Lung (tissue), 12 donors: ENCODE data around the gene DNAL4. TPM values are rescaled to one million over a fixed set of nuclear protein-coding genes. Genes with fewer than 3 reads are reported as not detected.
"Not testable (repeated sequence)": the region's sequence is repeated elsewhere in the genome, so short reads cannot be mapped to it uniquely, and the experiment has no call there.

Experiments
- ATAC-seq: fragments of 200-7000 bp; cut with Tn5 transposase; one replicate; pipeline ENCODE4 v1.9.1; 2020; ENCODE audit warnings: moderate number of reproducible peaks; ENCODE audit not compliant: insufficient read depth, low FRiP score
- DNase-seq, 3 donors: peaks; one replicate each; pipeline ENCODE4 v3.0.0-alpha.2; 2013 to 2017
- H3K27ac ChIP-seq, 2 donors: one replicate each; pipeline ENCODE4 v1.5.1; 2013; ENCODE audit warnings: mild to moderate bottlenecking in 2 of 2, moderate library complexity in 2 of 2, control low read depth in 1 of 2, inconsistent platforms in 1 of 2, low read depth in 1 of 2, low read length in 1 of 2
- H3K27me3 ChIP-seq, 3 donors: one replicate each; pipeline ENCODE4 v1.5.1; 2013; ENCODE audit warnings: low read length in 2 of 3; ENCODE audit not compliant: control insufficient read depth in 3 of 3, insufficient read depth in 3 of 3
- H3K36me3 ChIP-seq, 4 donors: one replicate each; pipeline ENCODE4 v1.5.1; 2013; ENCODE audit warnings: low read length in 4 of 4, mild to moderate bottlenecking in 1 of 4, moderate library complexity in 1 of 4; ENCODE audit not compliant: control insufficient read depth in 4 of 4, insufficient read depth in 4 of 4
- H3K4me1 ChIP-seq, 5 donors: one replicate each; pipeline ENCODE4 v1.5.1; 2013; ENCODE audit warnings: low read length in 5 of 5, mild to moderate bottlenecking in 2 of 5, moderate library complexity in 1 of 5; ENCODE audit not compliant: control insufficient read depth in 5 of 5, insufficient read depth in 5 of 5
- H3K4me3 ChIP-seq: one replicate; pipeline ENCODE4 v1.5.1; 2013; ENCODE audit warnings: mild to moderate bottlenecking, control low read depth, moderate library complexity
- H3K9ac ChIP-seq, 2 donors: one replicate each; pipeline ENCODE4 v1.5.1; 2013; ENCODE audit warnings: low read length in 2 of 2, control low read depth in 1 of 2; ENCODE audit not compliant: insufficient read depth in 1 of 2
- H3K9me3 ChIP-seq, 4 donors: one replicate each; pipeline ENCODE4 v1.5.1; 2013; ENCODE audit warnings: low read length in 3 of 4, mild to moderate bottlenecking in 1 of 4, moderate library complexity in 1 of 4; ENCODE audit not compliant: control insufficient read depth in 4 of 4, insufficient read depth in 3 of 4
- WGBS, 2 donors: extraction: QIAGEN DNeasy Blood & Tissue Kit; methylation state at CpG; one replicate each; pipeline ENCODE4 v1.1.7; 2013; 5-methylcytosine and 5-hydroxymethylcytosine counted together
- polyA plus RNA-seq, 2 donors: library from polyadenylated mRNA; stranded (reverse); fragments of 200-250 nt; gene quantifications; one replicate each; pipeline ENCODE4 v1.2.1, GENCODE V29; 2013
- total RNA-seq, 2 donors: library from RNA; depleted of rRNA in 1 of 2; stranded (reverse); fragments of >200 nt in 1 of 2; gene quantifications; one replicate each; pipeline ENCODE4 v1.2.1, GENCODE V29; 2014 to 2021
- TF ChIP-seq, protein P1 (sequence below): IDR thresholded peaks from 2 replicates; pipeline ENCODE4 v1.5.1; 2012; ENCODE audit warnings: mild to moderate bottlenecking; ENCODE audit errors: control extremely low read depth, extremely low read depth
- donor health status: control.
- donor health status: control.
- donor health status: Bipolar disorder and iron deficiency.
- donor health status: healthy.
- donor health status: DM: yes; HTN: yes; CAD: no.

Gene DNAL4
- total and polyA plus RNA-seq, 4 donors, result 22.2 to 29.0 (median 26.3) TPM

GRCh38 chr22:38815842-38816241 lies 21.9 kb upstream of the DNAL4 start:
- peaks cover 0 to 7% (median 3%) of the 10 kb centered on the region in 3 donors for H3K27me3 ChIP-seq
- no peak overlapping the region for H3K27ac ChIP-seq
- H3K9ac ChIP-seq, result no peak overlapping the region
- H3K9me3 ChIP-seq, result no peaks in the 10 kb centered on the region
- no peak overlapping the region for H3K4me3 ChIP-seq
- TF ChIP-seq, protein P1, sequence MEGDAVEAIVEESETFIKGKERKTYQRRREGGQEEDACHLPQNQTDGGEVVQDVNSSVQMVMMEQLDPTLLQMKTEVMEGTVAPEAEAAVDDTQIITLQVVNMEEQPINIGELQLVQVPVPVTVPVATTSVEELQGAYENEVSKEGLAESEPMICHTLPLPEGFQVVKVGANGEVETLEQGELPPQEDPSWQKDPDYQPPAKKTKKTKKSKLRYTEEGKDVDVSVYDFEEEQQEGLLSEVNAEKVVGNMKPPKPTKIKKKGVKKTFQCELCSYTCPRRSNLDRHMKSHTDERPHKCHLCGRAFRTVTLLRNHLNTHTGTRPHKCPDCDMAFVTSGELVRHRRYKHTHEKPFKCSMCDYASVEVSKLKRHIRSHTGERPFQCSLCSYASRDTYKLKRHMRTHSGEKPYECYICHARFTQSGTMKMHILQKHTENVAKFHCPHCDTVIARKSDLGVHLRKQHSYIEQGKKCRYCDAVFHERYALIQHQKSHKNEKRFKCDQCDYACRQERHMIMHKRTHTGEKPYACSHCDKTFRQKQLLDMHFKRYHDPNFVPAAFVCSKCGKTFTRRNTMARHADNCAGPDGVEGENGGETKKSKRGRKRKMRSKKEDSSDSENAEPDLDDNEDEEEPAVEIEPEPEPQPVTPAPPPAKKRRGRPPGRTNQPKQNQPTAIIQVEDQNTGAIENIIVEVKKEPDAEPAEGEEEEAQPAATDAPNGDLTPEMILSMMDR, result no peak
- no peak for DNase-seq
- 41 to 62% methylated on average over 1 of the region's 1 CpG for WGBS, 2 donors
- no peaks in the 10 kb centered on the region for H3K4me1 ChIP-seq
- no peaks in the 10 kb centered on the region for H3K36me3 ChIP-seq
- no peak for ATAC-seq

- H3K36me3 ChIP-seq, result no peaks in the 10 kb centered on the region
- no peak overlapping the region for H3K4me3 ChIP-seq
- 81 to 88% methylated on average over 2 of the region's 2 CpGs for WGBS, 2 donors
Observed at GRCh38 chr22:38811241-38811640, 17.3 kb upstream of the DNAL4 start.

DNA sequence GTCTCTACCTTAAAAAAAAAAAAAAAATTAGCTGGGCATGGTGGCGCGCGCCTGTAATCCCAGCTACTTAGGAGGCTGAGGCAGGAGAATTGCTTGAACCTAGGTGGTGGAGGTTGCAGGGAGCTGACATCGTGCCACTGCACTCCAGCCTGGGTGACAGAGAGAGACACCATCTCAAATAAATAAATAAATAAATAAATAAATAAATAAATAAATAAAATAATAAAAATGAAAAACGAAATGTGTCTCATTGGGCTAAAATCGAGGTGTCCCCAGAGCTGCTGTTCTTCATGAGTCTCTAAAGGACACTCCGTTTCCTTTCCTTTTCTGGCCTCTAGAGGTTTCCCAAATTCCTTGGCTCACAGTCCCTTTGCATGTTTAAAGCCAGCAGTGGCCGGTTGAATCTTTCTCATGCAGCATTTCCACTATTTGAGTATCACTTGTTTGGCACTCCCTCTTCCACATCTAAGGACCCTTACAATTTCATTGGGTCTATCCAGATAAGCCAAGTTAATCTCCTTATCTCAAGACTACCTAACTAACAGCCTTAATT lies 11.2 kb upstream of the DNAL4 start:
- 75 to 83% methylated on average over 8 of the region's 8 CpGs for WGBS, 2 donors
- not testable (repeated sequence) for H3K36me3 ChIP-seq, H3K4me3 ChIP-seq, ATAC-seq, H3K9ac ChIP-seq, H3K27ac ChIP-seq, H3K4me1 ChIP-seq, H3K9me3 ChIP-seq
- H3K27me3 ChIP-seq, result peaks cover 0 to 12% (median 0%) of the 10 kb centered on the region in 3 donors
- peak in 1 of 3 donors; percentile 15 for DNase-seq

More at GRCh38 chr22:38811241-38811640, 17.3 kb upstream of the DNAL4 start:
- ATAC-seq, result no peak
- Histone ChIP-seq H3K27me3 (peaks cover 0 to 3% (median 0%) of the 10 kb centered on the region in 3 donors), H3K4me1 (no peaks in the 10 kb centered on the region), H3K9ac (no peak overlapping the region), H3K9me3 (peaks cover 0 to 4% (median 1%) of the 10 kb centered on the region in 4 donors), H3K27ac (no peak overlapping the region)
- no peak for DNase-seq
- TF ChIP-seq, protein P1, result no peak

- peak; percentile 89 to 95 (median 90) for DNase-seq
- no peaks in the 10 kb centered on the region for H3K36me3 ChIP-seq
- ATAC-seq, result no peak
- peaks cover 0 to 18% (median 0%) of the 10 kb centered on the region in 3 donors for H3K27me3 ChIP-seq
- H3K4me3 ChIP-seq, result no peak overlapping the region
- H3K9ac ChIP-seq, result no peak overlapping the region
- WGBS, 2 donors, result 32 to 48% methylated on average over 10 of the region's 10 CpGs
- no peak overlapping the region for H3K27ac ChIP-seq
- peaks cover 0 to 7% (median 0%) of the 10 kb centered on the region in 4 donors for H3K9me3 ChIP-seq
- TF ChIP-seq, protein P1, result no peak
- no peaks in the 10 kb centered on the region for H3K4me1 ChIP-seq
Observed at GRCh38 chr22:38802671-38803121, 8.8 kb upstream of the DNAL4 start.
